Muscle of leg (tissue), 11 donors: ENCODE measurements around the gene USPL1. TPM values are rescaled to one million over a fixed set of nuclear protein-coding genes. Genes with fewer than 3 reads are reported as not detected.

ENCODE experiments used
- DNase-seq: peaks from one replicate; pipeline ENCODE4 v3.0.0; 2013
- H3K27ac ChIP-seq: one replicate; pipeline ENCODE4 v1.5.1; 2013; ENCODE audit warnings: mild to moderate bottlenecking, low read length, control low read depth
- H3K27me3 ChIP-seq: one replicate; pipeline ENCODE4 v1.6.1; 2013; ENCODE audit warnings: low read length; ENCODE audit not compliant: control insufficient read depth, insufficient read depth
- H3K36me3 ChIP-seq: one replicate; pipeline ENCODE4 v1.6.1; 2013; ENCODE audit warnings: low read length; ENCODE audit not compliant: control insufficient read depth, insufficient read depth
- H3K4me1 ChIP-seq: one replicate; pipeline ENCODE4 v1.6.1; 2013; ENCODE audit warnings: low read length; ENCODE audit not compliant: control insufficient read depth, insufficient read depth
- H3K4me3 ChIP-seq: one replicate; pipeline ENCODE4 v1.5.1; 2013; ENCODE audit warnings: low read length, control low read depth
- H3K9me3 ChIP-seq: replicated peaks from 2 replicates; pipeline ENCODE4 v1.6.1; 2013; ENCODE audit warnings: low read depth, low read length; ENCODE audit not compliant: control insufficient read depth
- WGBS: methylation state at CpG from one replicate; pipeline ENCODE4 v1.1.5; 2013; ENCODE audit warnings: missing lambda C conversion rate; ENCODE audit not compliant: insufficient coverage; 5-methylcytosine and 5-hydroxymethylcytosine counted together
- polyA plus RNA-seq, 8 donors: library from polyadenylated mRNA; unstranded; fragments of 120-200 nt; gene quantifications; one replicate each; pipeline versions ENCODE4 v1.2.1 to v1.2.3, GENCODE V29; 2013; ENCODE audit warnings: inconsistent platforms in 1 of 8, low replicate concordance in 1 of 8; ENCODE audit not compliant: insufficient read length in 8 of 8, insufficient read depth in 1 of 8
- total RNA-seq: library from RNA; stranded (reverse); fragments of 120-200 nt; gene quantifications from one replicate; pipeline ENCODE4 v1.2.4, GENCODE V29; 2013

USPL1 gene
- total and polyA plus RNA-seq, 9 donors, result 12.1 to 18.0 (median 15.5) TPM

GRCh38 chr13:30610311-30610710 lies 7.4 kb upstream of the USPL1 start:
- Histone ChIP-seq H3K4me3 (no peak overlapping the region), H3K9me3 (no peaks in the 10 kb centered on the region), H3K36me3 (no peaks in the 10 kb centered on the region), H3K27ac (no peak overlapping the region), H3K4me1 (peaks cover 10% of the 10 kb centered on the region), H3K27me3 (no peaks in the 10 kb centered on the region)
- DNase-seq, result no peak

GRCh38 chr13:30615481-30615865 lies 2.2 kb upstream of the USPL1 start:
- Histone ChIP-seq H3K4me1 (peaks cover 2% of the 10 kb centered on the region), H3K27me3 (no peaks in the 10 kb centered on the region), H3K36me3 (no peaks in the 10 kb centered on the region), H3K9me3 (no peaks in the 10 kb centered on the region), H3K27ac (peak overlapping the region; percentile 99), H3K4me3 (peak overlapping the region; percentile 81)
- DNase-seq, result peak; percentile 43
- no CpG with 5 or more reads among the region's 4 CpGs for WGBS

GRCh38 chr13:30615866-30616541 lies 1.7 kb upstream of the USPL1 start:
- H3K9me3 ChIP-seq, result no peaks in the 10 kb centered on the region
- H3K4me1 ChIP-seq, result peaks cover 2% of the 10 kb centered on the region
- H3K27me3 ChIP-seq, result no peaks in the 10 kb centered on the region
- H3K27ac ChIP-seq, result peak overlapping the region; percentile 99
- H3K4me3 ChIP-seq, result peak overlapping the region; percentile 81
- H3K36me3 ChIP-seq, result no peaks in the 10 kb centered on the region
- no CpG with 5 or more reads among the region's 7 CpGs for WGBS
- peak; percentile 87 for DNase-seq

GRCh38 chr13:30616927-30617314 lies 799 bp upstream of the USPL1 start:
- Histone ChIP-seq H3K4me1 (peaks cover 2% of the 10 kb centered on the region), H3K9me3 (no peaks in the 10 kb centered on the region), H3K27ac (peak overlapping the region; percentile 99), H3K36me3 (no peaks in the 10 kb centered on the region), H3K27me3 (no peaks in the 10 kb centered on the region), H3K4me3 (peak overlapping the region; percentile 81)
- peak; percentile 99 for DNase-seq
- WGBS, result 0% methylated on average over 7 of the region's 12 CpGs

- peak overlapping the region; percentile 94 for H3K4me3 ChIP-seq
- H3K27me3 ChIP-seq, result no peaks in the 10 kb centered on the region
- H3K4me1 ChIP-seq, result peaks cover 2% of the 10 kb centered on the region
- H3K9me3 ChIP-seq, result no peaks in the 10 kb centered on the region
- H3K27ac ChIP-seq, result peak overlapping the region; percentile 95
- WGBS, result under 1% methylated on average over 18 of the region's 21 CpGs
- DNase-seq, result peak; percentile 54
- H3K36me3 ChIP-seq, result peaks cover 7% of the 10 kb centered on the region
Measured at GRCh38 chr13:30618186-30618929, 638 bp downstream of the USPL1 start.

GRCh38 chr13:30618930-30619279 lies 1.2 kb downstream of the USPL1 start:
- DNase-seq, result peak; percentile 25
- H3K27ac ChIP-seq, result peak overlapping the region; percentile 95
- H3K4me1 ChIP-seq, result peaks cover 2% of the 10 kb centered on the region

GRCh38 chr13:30619731-30620130 lies 2.0 kb downstream of the USPL1 start:
- no peak overlapping the region for H3K27ac ChIP-seq
- peaks cover 20% of the 10 kb centered on the region for H3K36me3 ChIP-seq
- DNase-seq, result no peak
- no peaks in the 10 kb centered on the region for H3K9me3 ChIP-seq
- H3K4me3 ChIP-seq, result no peak overlapping the region
- WGBS, result no CpG with 5 or more reads among the region's 5 CpGs
- H3K27me3 ChIP-seq, result no peaks in the 10 kb centered on the region
- H3K4me1 ChIP-seq, result peaks cover 2% of the 10 kb centered on the region

More at GRCh38 chr13:30618930-30619279, 1.2 kb downstream of the USPL1 start:
- WGBS, result 33% methylated on average over 2 of the region's 3 CpGs
- Histone ChIP-seq H3K4me3 (peak overlapping the region; percentile 94), H3K9me3 (no peaks in the 10 kb centered on the region), H3K27me3 (no peaks in the 10 kb centered on the region), H3K36me3 (peaks cover 12% of the 10 kb centered on the region)

GRCh38 chr13:30620941-30621340 lies 3.2 kb downstream of the USPL1 start:
- H3K36me3 ChIP-seq, result peaks cover 20% of the 10 kb centered on the region
- H3K9me3 ChIP-seq, result no peaks in the 10 kb centered on the region
- H3K4me1 ChIP-seq, result peaks cover 2% of the 10 kb centered on the region
- no peak for DNase-seq
- H3K27me3 ChIP-seq, result no peaks in the 10 kb centered on the region
- H3K27ac ChIP-seq, result no peak overlapping the region
- no CpG with 5 or more reads among the region's 3 CpGs for WGBS
- no peak overlapping the region for H3K4me3 ChIP-seq

GRCh38 chr13:30622551-30622950 lies 4.8 kb downstream of the USPL1 start:
- H3K36me3 ChIP-seq, result peaks cover 20% of the 10 kb centered on the region
- WGBS, result no CpG with 5 or more reads among the region's 1 CpG
- H3K27ac ChIP-seq, result no peak overlapping the region
- no peak overlapping the region for H3K4me3 ChIP-seq
- H3K9me3 ChIP-seq, result no peaks in the 10 kb centered on the region
- peaks cover 2% of the 10 kb centered on the region for H3K4me1 ChIP-seq
- H3K27me3 ChIP-seq, result no peaks in the 10 kb centered on the region
- DNase-seq, result no peak

- H3K4me3 ChIP-seq, result no peak overlapping the region
- peaks cover 2% of the 10 kb centered on the region for H3K4me1 ChIP-seq
- H3K9me3 ChIP-seq, result no peaks in the 10 kb centered on the region
- H3K27ac ChIP-seq, result no peak overlapping the region
- H3K27me3 ChIP-seq, result no peaks in the 10 kb centered on the region
- no peak for DNase-seq
- H3K36me3 ChIP-seq, result peaks cover 20% of the 10 kb centered on the region
- 83% methylated on average over 4 of the region's 5 CpGs for WGBS
Measured at GRCh38 chr13:30623392-30623791, 5.7 kb downstream of the USPL1 start.
